Measurements from ENCODE around the gene AUTS2.

Gene AUTS2

GRCh38 chr7:70434821-70435220, 836.5 kb downstream of the AUTS2 start:
- Histone ChIP-seq H3K79me2 (ENCODE audit: insufficient read depth, low read length) (no peaks in the 10 kb centered on the region), H3K9me3 (ENCODE audit: insufficient read depth, low read length) (no peaks in the 10 kb centered on the region), H3K27ac (ENCODE audit: low read depth, low read length) (no peak overlapping the region), H3K27me3 (ENCODE audit: low read length) (no peaks in the 10 kb centered on the region), H3K9ac (ENCODE audit: low read length) (no peak overlapping the region), H3K36me3 (ENCODE audit: low read length) (no peaks in the 10 kb centered on the region), H3K9me2 (replicated peaks; ENCODE audit: insufficient read depth, low read length) (no peaks in the 10 kb centered on the region), H2AFZ (ENCODE audit: low read depth, low read length, severe bottlenecking) (no peak overlapping the region), H4K20me1 (ENCODE audit: low read depth, low read length) (no peaks in the 10 kb centered on the region), H3F3A (ENCODE audit: insufficient read depth) (no peaks in the 10 kb centered on the region), H3K4me2 (ENCODE audit: low read depth, low read length, poor library complexity, severe bottlenecking) (no peak overlapping the region), H3K4me3 (ENCODE audit: insufficient read depth, low read length, poor library complexity, severe bottlenecking) (no peak overlapping the region)
- no peak for TF ChIP-seq EZH2phosphoT487 (conservative IDR thresholded peaks at IDR 0.05; ENCODE audit: low read length)
- TF ChIP-seq, protein P1, sequence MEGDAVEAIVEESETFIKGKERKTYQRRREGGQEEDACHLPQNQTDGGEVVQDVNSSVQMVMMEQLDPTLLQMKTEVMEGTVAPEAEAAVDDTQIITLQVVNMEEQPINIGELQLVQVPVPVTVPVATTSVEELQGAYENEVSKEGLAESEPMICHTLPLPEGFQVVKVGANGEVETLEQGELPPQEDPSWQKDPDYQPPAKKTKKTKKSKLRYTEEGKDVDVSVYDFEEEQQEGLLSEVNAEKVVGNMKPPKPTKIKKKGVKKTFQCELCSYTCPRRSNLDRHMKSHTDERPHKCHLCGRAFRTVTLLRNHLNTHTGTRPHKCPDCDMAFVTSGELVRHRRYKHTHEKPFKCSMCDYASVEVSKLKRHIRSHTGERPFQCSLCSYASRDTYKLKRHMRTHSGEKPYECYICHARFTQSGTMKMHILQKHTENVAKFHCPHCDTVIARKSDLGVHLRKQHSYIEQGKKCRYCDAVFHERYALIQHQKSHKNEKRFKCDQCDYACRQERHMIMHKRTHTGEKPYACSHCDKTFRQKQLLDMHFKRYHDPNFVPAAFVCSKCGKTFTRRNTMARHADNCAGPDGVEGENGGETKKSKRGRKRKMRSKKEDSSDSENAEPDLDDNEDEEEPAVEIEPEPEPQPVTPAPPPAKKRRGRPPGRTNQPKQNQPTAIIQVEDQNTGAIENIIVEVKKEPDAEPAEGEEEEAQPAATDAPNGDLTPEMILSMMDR (IDR thresholded peaks at IDR 0.05; ENCODE audit: insufficient read depth, low read length, poor library complexity, severe bottlenecking), result no peak

DNA sequence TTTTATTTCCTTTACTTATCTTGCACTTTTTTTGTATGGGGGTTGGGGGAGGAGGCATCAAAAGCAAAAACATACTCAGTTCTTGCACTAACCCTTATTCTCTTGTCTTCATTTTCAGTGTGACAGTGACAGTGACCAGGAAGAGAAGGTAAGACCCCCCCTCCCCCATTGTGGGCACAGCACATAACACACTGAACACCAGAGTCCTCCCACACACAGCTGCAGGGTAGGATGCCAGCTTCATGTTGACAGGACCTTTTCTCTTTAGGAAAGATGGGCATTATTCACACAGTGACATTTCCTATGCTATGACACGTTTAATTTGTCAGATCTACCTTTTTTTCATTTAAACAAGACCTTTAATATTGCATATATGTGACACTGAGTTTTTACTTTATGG, 837.4 kb downstream of the AUTS2 start:
- no peaks in the 10 kb centered on the region for H3K9me3 ChIP-seq (ENCODE audit: insufficient read depth, low read length)

GRCh38 chr7:70436790-70437350, 838.6 kb downstream of the AUTS2 start:
- H3K9me2 ChIP-seq (replicated peaks; ENCODE audit: insufficient read depth, low read length), result no peaks in the 10 kb centered on the region
- TF ChIP-seq, protein P1 (IDR thresholded peaks at IDR 0.05; ENCODE audit: insufficient read depth, low read length, poor library complexity, severe bottlenecking), result no peak
- no peak for TF ChIP-seq EZH2phosphoT487 (conservative IDR thresholded peaks at IDR 0.05; ENCODE audit: low read length)
- H3K36me3 ChIP-seq (ENCODE audit: low read length), result no peaks in the 10 kb centered on the region
- H4K20me1 ChIP-seq (ENCODE audit: low read depth, low read length), result no peaks in the 10 kb centered on the region
- no peak overlapping the region for H3K4me3 ChIP-seq (ENCODE audit: insufficient read depth, low read length, poor library complexity, severe bottlenecking)
- no peak overlapping the region for H3K4me2 ChIP-seq (ENCODE audit: low read depth, low read length, poor library complexity, severe bottlenecking)
- no peaks in the 10 kb centered on the region for H3K9me3 ChIP-seq (ENCODE audit: insufficient read depth, low read length)
- H3K27ac ChIP-seq (ENCODE audit: low read depth, low read length), result no peak overlapping the region
- no peak overlapping the region for H3K9ac ChIP-seq (ENCODE audit: low read length)
- no peaks in the 10 kb centered on the region for H3K79me2 ChIP-seq (ENCODE audit: insufficient read depth, low read length)
- H2AFZ ChIP-seq (ENCODE audit: low read depth, low read length, severe bottlenecking), result no peak overlapping the region
- H3F3A ChIP-seq (ENCODE audit: insufficient read depth), result no peaks in the 10 kb centered on the region
- H3K27me3 ChIP-seq (ENCODE audit: low read length), result no peaks in the 10 kb centered on the region

More for the DNA sequence above, 837.4 kb downstream of the AUTS2 start:
- no peaks in the 10 kb centered on the region for H3K36me3 ChIP-seq (ENCODE audit: low read length)
- H3K79me2 ChIP-seq (ENCODE audit: insufficient read depth, low read length), result no peaks in the 10 kb centered on the region
- TF ChIP-seq, protein P1 (IDR thresholded peaks at IDR 0.05; ENCODE audit: insufficient read depth, low read length, poor library complexity, severe bottlenecking), result no peak
- TF ChIP-seq EZH2phosphoT487 (conservative IDR thresholded peaks at IDR 0.05; ENCODE audit: low read length), result no peak
- H3K27ac ChIP-seq (ENCODE audit: low read depth, low read length), result no peak overlapping the region
- no peak overlapping the region for H3K4me3 ChIP-seq (ENCODE audit: insufficient read depth, low read length, poor library complexity, severe bottlenecking)
- H2AFZ ChIP-seq (ENCODE audit: low read depth, low read length, severe bottlenecking), result no peak overlapping the region
- H3F3A ChIP-seq (ENCODE audit: insufficient read depth), result no peaks in the 10 kb centered on the region
- no peak overlapping the region for H3K4me2 ChIP-seq (ENCODE audit: low read depth, low read length, poor library complexity, severe bottlenecking)
- no peaks in the 10 kb centered on the region for H4K20me1 ChIP-seq (ENCODE audit: low read depth, low read length)
- H3K27me3 ChIP-seq (ENCODE audit: low read length), result no peaks in the 10 kb centered on the region
- no peak overlapping the region for H3K9ac ChIP-seq (ENCODE audit: low read length)
- H3K9me2 ChIP-seq (replicated peaks; ENCODE audit: insufficient read depth, low read length), result no peaks in the 10 kb centered on the region

Measured in SU-DHL-6 (cell line).